Inflammatory macrophage (primary cell): ENCODE results near the gene MLN.

ENCODE experiments used
- DNase-seq, 2 donors: peaks; one replicate each; pipeline ENCODE4 v3.0.0-alpha.2; 2020 to 2022

The MLN gene

GRCh38 chr6:33771146-33772081 lies 32.4 kb downstream of the MLN start:
- peak; percentile 43 to 64 for DNase-seq

GRCh38 chr6:33770833-33771145 lies 33.0 kb downstream of the MLN start:
- no peak for DNase-seq

- DNase-seq: no peak
These were observed 33.5 kb downstream of the MLN start for GRCh38 chr6:33770124-33770832.

GRCh38 chr6:33769248-33769821 lies 34.5 kb downstream of the MLN start:
- no peak for DNase-seq

- DNase-seq: peak; percentile 68 to 80
These were observed 35.1 kb downstream of the MLN start for GRCh38 chr6:33768644-33769120.

GRCh38 chr6:33766921-33767907 lies 36.6 kb downstream of the MLN start:
- no peak for DNase-seq

- no peak for DNase-seq
These were observed 38.4 kb downstream of the MLN start for GRCh38 chr6:33765368-33765767.

GRCh38 chr6:33764036-33764435 lies 39.8 kb downstream of the MLN start:
- DNase-seq: no peak

- no peak for DNase-seq
These were observed 40.3 kb downstream of the MLN start for GRCh38 chr6:33763483-33763882.

- no peak for DNase-seq
These were observed 41.1 kb downstream of the MLN start for GRCh38 chr6:33762713-33763112.

- peak; percentile 39 to 49 for DNase-seq
These were observed 41.7 kb downstream of the MLN start for GRCh38 chr6:33761922-33762629.

- DNase-seq: no peak
These were observed 42.3 kb downstream of the MLN start for GRCh38 chr6:33761581-33761921.

GRCh38 chr6:33759887-33760629 lies 43.7 kb downstream of the MLN start:
- no peak for DNase-seq

- DNase-seq: no peak
These were observed 45.0 kb downstream of the MLN start for GRCh38 chr6:33758815-33759216.

- DNase-seq: no peak
These were observed 45.9 kb downstream of the MLN start for GRCh38 chr6:33757906-33758305.

- DNase-seq: no peak
These were observed 46.7 kb downstream of the MLN start for GRCh38 chr6:33757113-33757512.

GRCh38 chr6:33756211-33756954 lies 47.4 kb downstream of the MLN start:
- DNase-seq: no peak

GRCh38 chr6:33755070-33755869 lies 48.5 kb downstream of the MLN start:
- DNase-seq: no peak

GRCh38 chr6:33754222-33754621 lies 49.6 kb downstream of the MLN start:
- DNase-seq: no peak
